Smooth muscle cell (in vitro differentiated cells): ENCODE measurements around the gene MYL9. TPM values are rescaled to one million over a fixed set of nuclear protein-coding genes. Genes with fewer than 3 reads are reported as not detected.

ENCODE experiments used
- DNase-seq: peaks from one replicate; lab custom pipeline; 2025; ENCODE audit not compliant: unreplicated experiment; lab: John Stamatoyannopoulos, UW
- H2AFZ ChIP-seq: fragments of 200-600 bp; sonication (generic); 2 replicates; pipeline ENCODE4 v1.6.0; 2016; ENCODE audit warnings: antibody characterized with exemption, low read depth, mild to moderate bottlenecking
- H3F3A ChIP-seq: fragments of 200-600 bp; sonication (generic); 2 replicates; pipeline ENCODE4 v1.6.0; 2017; ENCODE audit warnings: antibody characterized with exemption, low read depth
- H3K27ac ChIP-seq: fragments of 200-600 bp; sonication (generic); 2 replicates; pipeline ENCODE4 v1.5.1; 2016; ENCODE audit warnings: low read depth, mild to moderate bottlenecking
- H3K27me3 ChIP-seq: fragments of 200-600 bp; sonication (generic); 2 replicates; pipeline ENCODE4 v1.6.1; 2016; ENCODE audit warnings: low read depth, mild to moderate bottlenecking
- H3K36me3 ChIP-seq: fragments of 200-600 bp; sonication (generic); 2 replicates; pipeline ENCODE4 v1.5.1; 2016; ENCODE audit warnings: low read depth
- H3K4me1 ChIP-seq: fragments of 200-600 bp; sonication (generic); 2 replicates; pipeline ENCODE4 v1.5.1; 2016; ENCODE audit warnings: low read depth
- H3K4me2 ChIP-seq: fragments of 200-600 bp; sonication (generic); 2 replicates; pipeline ENCODE4 v1.6.0; 2016; ENCODE audit warnings: mild to moderate bottlenecking
- H3K4me3 ChIP-seq: fragments of 200-600 bp; sonication (generic); 2 replicates; pipeline ENCODE4 v1.5.1; 2016; ENCODE audit warnings: mild to moderate bottlenecking
- H3K79me2 ChIP-seq: fragments of 200-600 bp; sonication (generic); 2 replicates; pipeline ENCODE4 v1.6.0; 2016; ENCODE audit warnings: low read depth, mild to moderate bottlenecking
- H3K9ac ChIP-seq: fragments of 200-600 bp; sonication (generic); 2 replicates; pipeline ENCODE4 v1.6.0; 2016; ENCODE audit warnings: low read depth
- H3K9me3 ChIP-seq: fragments of 200-600 bp; sonication (generic); replicated peaks from 2 replicates; pipeline ENCODE4 v1.5.1; 2016; ENCODE audit warnings: low read depth
- H4K20me1 ChIP-seq: fragments of 200-600 bp; sonication (generic); 2 replicates; pipeline ENCODE4 v1.6.0; 2016; ENCODE audit warnings: low read depth
- whole genome bisulfite sequencing: methylation state at CpG from one replicate; pipeline ENCODE4 v1.1.7; 2016; ENCODE audit warnings: low lambda C conversion rate; 5-methylcytosine and 5-hydroxymethylcytosine counted together
- polyA plus RNA-seq: library from polyadenylated mRNA; unstranded; fragments of >200 nt; fragmentation: Nextera tagmentation; extraction: Ambion mirVana; gene quantifications from 2 replicates; pipeline ENCODE4 v1.2.1, GENCODE V29; 2016
- total RNA-seq: library from RNA; depleted of rRNA; stranded (reverse); fragments of >200 nt; gene quantifications from 2 replicates; pipeline ENCODE4 v1.2.3, GENCODE V29; 2014
- TF ChIP-seq, protein P1 (sequence below): fragments of 200-600 bp; sonication (generic); IDR thresholded peaks from 2 replicates; pipeline ENCODE4 v1.5.1; 2017; ENCODE audit warnings: borderline replicate concordance, mild to moderate bottlenecking, antibody characterized with exemption; ENCODE audit not compliant: insufficient read depth, poor library complexity, severe bottlenecking

The MYL9 gene
- total and polyA plus RNA-seq, 2 experiments from 2014 or later = 198 to 1,109 TPM

- Histone ChIP-seq H3K4me2 (peak within 1 kb of the TSS; percentile 98), H3K9ac (peak within 1 kb of the TSS; percentile 96), H3K27ac (peak within 1 kb of the TSS; percentile 92), H3F3A (peaks cover 20% of the 10 kb centered on the region), H3K79me2 (peaks cover 39% of the 10 kb centered on the region), H3K27me3 (no peaks in the 10 kb centered on the region), H3K4me1 (peaks cover 27% of the 10 kb centered on the region), H3K36me3 (no peaks in the 10 kb centered on the region), H2AFZ (peak within 1 kb of the TSS; percentile 65), H4K20me1 (peaks cover 34% of the 10 kb centered on the region), H3K9me3 (no peaks in the 10 kb centered on the region), H3K4me3 (peak within 1 kb of the TSS; percentile 91)
- DNase-seq = peak; percentile 79
- TF ChIP-seq, protein P1, sequence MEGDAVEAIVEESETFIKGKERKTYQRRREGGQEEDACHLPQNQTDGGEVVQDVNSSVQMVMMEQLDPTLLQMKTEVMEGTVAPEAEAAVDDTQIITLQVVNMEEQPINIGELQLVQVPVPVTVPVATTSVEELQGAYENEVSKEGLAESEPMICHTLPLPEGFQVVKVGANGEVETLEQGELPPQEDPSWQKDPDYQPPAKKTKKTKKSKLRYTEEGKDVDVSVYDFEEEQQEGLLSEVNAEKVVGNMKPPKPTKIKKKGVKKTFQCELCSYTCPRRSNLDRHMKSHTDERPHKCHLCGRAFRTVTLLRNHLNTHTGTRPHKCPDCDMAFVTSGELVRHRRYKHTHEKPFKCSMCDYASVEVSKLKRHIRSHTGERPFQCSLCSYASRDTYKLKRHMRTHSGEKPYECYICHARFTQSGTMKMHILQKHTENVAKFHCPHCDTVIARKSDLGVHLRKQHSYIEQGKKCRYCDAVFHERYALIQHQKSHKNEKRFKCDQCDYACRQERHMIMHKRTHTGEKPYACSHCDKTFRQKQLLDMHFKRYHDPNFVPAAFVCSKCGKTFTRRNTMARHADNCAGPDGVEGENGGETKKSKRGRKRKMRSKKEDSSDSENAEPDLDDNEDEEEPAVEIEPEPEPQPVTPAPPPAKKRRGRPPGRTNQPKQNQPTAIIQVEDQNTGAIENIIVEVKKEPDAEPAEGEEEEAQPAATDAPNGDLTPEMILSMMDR = no peak
- WGBS = 2% methylated on average over 32 of the region's 80 CpGs
These were observed 31.9 kb downstream of the MYL9 start, which contains the start of gene TGIF2 for GRCh38 chr20:36573103-36573797. TGIF2 (plus strand) TSS chr20:36573597; CDS start chr20:36578775, 5,178 bp downstream.

DNA sequence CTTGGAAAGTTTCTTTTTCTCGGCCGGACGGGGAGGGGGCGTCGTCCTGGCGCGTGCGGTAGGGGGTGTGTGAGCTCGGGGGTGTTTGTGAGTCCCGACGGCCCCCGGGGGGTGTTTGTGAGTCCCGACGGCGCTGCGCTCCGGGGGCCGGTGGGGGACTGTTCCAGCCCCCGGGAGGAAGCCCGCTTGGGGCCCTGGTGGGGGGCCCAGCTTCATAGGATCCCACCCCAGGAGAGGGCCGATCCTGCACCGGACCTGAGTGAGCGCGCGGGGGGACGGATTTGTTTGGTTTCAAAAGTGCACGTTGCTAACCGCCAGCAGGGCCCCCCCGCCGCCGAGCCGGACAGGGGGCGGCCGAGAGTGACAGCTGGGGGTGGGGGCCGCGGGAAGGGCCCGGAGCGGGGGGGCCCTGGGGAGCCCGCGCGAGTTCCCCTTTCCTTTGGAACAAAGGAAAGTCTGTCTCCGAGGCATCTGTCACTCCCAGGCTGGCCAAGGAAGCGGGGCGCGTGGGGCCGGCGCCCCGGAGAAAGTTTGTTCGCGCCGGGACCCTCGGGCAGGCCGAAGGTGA, 32.6 kb downstream of the MYL9 start:
- TF ChIP-seq, protein P1 = no peak

GRCh38 chr20:36574366-36575135, 33.2 kb downstream of the MYL9 start:
- WGBS = under 1% methylated on average over 45 of the region's 69 CpGs
- peak; percentile 58 for DNase-seq
- Histone ChIP-seq H3K79me2 (peaks cover 47% of the 10 kb centered on the region), H3K9ac (peak overlapping the region; percentile 96), H2AFZ (peak overlapping the region; percentile 65), H3F3A (peaks cover 20% of the 10 kb centered on the region), H3K4me1 (peaks cover 27% of the 10 kb centered on the region), H3K9me3 (no peaks in the 10 kb centered on the region), H3K36me3 (no peaks in the 10 kb centered on the region), H3K4me3 (peak overlapping the region; percentile 91), H3K4me2 (peak overlapping the region; percentile 98), H3K27ac (peak overlapping the region; percentile 92), H3K27me3 (no peaks in the 10 kb centered on the region), H4K20me1 (peaks cover 42% of the 10 kb centered on the region)
- TF ChIP-seq, protein P1 = no peak

More for the DNA sequence above, 32.6 kb downstream of the MYL9 start:
- Histone ChIP-seq H3K4me1 (peaks cover 27% of the 10 kb centered on the region), H3K4me2 (peak overlapping the region; percentile 98), H3K27ac (peak overlapping the region; percentile 92), H3K79me2 (peaks cover 46% of the 10 kb centered on the region), H2AFZ (peak overlapping the region; percentile 65), H3K9me3 (no peaks in the 10 kb centered on the region), H3K9ac (peak overlapping the region; percentile 96), H3K27me3 (no peaks in the 10 kb centered on the region), H3F3A (peaks cover 20% of the 10 kb centered on the region), H3K4me3 (peak overlapping the region; percentile 91), H4K20me1 (peaks cover 40% of the 10 kb centered on the region), H3K36me3 (no peaks in the 10 kb centered on the region)
- 0% methylated on average over 23 of the region's 53 CpGs for WGBS
- peak; percentile 48 for DNase-seq
